GM12801 (cell line): ENCODE data around the gene RTEL1.

Experiments
- TF ChIP-seq, protein P1 (sequence below): IDR thresholded peaks from one replicate; pipeline ENCODE4 v1.5.1; 2011; ENCODE audit warnings: control low read depth; ENCODE audit not compliant: insufficient read length; ENCODE audit errors: extremely low read depth

Gene RTEL1

DNA sequence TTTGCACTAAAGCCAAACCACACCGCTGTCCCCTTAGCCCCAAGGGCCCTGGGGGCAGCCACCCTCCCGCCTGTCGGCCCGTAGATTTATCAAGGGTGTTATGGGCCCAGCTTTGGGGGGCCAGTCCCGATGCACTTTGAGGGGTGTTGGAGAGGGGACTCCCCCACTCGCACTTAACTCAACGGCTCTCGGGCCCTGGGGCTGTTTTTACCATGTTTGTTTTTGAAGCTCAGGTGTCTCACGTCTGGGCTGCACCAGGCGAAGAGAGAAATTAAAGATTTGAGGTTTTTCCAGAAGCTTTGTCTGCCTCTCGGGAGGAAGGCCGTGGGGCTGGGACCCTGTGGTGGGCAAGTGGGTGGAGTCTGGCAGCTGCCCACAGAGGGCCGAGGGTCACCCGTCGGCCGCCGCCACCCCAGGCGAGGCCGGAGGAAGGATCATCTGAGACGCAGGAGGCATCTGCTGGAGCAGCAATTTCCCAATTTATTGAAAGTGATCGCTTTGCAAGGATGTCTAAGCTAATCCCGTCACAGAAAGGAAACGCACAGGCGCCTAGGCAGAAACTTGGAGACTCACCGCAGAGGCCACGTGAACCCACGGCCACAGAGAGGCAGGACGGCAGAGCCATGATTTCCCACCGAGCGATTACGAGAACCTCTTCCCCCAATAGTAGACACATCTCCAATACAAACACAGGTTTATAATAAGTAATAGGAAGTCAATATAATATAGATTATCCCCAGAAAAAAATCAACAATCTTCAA, 85.3 kb downstream of the RTEL1 start:
- TF ChIP-seq, protein P1, sequence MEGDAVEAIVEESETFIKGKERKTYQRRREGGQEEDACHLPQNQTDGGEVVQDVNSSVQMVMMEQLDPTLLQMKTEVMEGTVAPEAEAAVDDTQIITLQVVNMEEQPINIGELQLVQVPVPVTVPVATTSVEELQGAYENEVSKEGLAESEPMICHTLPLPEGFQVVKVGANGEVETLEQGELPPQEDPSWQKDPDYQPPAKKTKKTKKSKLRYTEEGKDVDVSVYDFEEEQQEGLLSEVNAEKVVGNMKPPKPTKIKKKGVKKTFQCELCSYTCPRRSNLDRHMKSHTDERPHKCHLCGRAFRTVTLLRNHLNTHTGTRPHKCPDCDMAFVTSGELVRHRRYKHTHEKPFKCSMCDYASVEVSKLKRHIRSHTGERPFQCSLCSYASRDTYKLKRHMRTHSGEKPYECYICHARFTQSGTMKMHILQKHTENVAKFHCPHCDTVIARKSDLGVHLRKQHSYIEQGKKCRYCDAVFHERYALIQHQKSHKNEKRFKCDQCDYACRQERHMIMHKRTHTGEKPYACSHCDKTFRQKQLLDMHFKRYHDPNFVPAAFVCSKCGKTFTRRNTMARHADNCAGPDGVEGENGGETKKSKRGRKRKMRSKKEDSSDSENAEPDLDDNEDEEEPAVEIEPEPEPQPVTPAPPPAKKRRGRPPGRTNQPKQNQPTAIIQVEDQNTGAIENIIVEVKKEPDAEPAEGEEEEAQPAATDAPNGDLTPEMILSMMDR = no peak

DNA sequence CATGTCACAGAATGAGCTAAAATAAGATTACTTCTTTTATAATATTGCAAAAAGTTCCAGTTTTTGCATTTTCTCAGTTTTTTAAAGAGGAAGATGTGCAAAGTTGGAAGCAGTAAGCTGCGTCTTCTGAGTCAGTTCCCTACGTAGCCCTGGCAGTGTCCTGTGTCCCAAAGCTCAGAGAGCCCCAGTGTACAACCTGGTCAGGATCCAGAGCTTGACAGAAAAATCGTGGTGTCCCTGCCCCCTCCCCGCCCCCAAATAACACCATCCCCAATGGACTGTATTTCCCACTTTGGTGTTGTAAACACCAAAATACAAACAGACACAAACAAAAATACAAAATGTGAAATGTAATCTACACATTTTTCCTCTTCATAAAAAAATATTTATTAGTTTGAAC, 86.0 kb downstream of the RTEL1 start:
- TF ChIP-seq, protein P1 = no peak

DNA sequence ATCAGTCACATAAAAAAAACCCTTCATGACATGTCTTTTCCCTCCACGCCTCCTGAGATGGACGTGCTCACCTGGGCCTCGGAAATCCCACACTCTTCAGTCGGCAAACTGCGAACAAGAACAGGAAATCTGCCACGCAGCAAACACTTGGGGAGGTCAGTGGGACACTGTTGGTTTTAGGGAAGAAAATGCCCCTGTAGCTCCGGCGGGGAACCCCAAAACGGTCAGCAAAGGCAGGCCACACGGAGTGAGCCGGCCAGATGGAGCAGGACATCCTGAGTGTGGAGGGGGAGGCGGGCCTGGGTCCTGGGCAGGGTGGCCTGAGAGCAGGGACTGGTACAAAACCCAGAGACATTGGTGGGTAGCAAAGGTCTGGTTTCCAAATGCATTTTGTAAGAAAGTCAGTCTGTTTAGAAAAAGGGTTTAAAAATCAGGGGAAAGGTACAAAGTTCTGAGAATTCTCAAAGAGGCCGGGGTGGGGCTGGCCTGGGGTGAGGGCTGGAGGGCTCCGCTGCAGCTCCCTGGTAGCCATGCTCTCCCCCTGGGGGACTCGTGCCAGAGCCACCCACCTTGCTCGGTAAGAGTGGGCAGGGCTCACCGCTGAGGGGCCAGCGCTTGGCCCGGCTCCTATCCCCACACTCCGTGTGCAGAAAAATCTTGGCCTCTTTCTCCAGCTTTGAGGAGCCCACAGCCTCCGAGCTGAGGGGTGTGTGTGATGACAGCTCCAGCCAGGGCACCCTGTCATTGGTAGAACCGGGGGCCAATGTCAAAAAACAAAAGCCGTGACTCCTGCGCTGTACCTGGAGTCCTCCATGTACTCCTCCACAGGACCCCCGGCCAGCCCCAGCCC, 86.7 kb downstream of the RTEL1 start:
- TF ChIP-seq, protein P1 = no peak

DNA sequence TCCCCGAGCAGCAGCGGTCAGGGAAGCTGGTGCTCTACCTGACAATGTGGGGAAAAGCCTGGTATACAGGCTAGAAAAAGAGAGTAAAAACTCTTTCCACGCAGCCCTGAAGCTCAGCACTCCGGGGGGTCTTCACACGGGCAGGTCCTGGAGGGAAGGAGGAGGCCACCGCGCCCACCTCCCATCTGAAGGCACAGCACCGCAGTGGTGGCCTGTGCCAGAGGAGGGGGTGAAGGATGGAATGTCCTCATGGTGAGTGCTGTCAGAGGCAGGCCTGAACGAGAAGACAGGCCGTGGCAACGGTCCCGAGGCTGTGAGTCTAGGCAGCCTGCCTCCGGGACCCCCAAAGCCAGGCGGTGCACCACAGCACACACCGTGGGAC, 87.3 kb downstream of the RTEL1 start:
- TF ChIP-seq, protein P1 = no peak
